Inflammatory macrophage treated with lipopolysaccharide for 1 hour (primary cell): ENCODE results near the gene ARMC9.
A peak's percentile ranks its signal among the peaks of the same experiment; 100 is the strongest.
"Not testable (repeated sequence)": the region's sequence is repeated elsewhere in the genome, so short reads cannot be mapped to it uniquely, and the experiment has no call there.

Experiments used
- DNase-seq, 2 donors: peaks; one replicate each; pipeline ENCODE4 v3.0.0-alpha.2; 2020 to 2022

The ARMC9 gene, protein sequence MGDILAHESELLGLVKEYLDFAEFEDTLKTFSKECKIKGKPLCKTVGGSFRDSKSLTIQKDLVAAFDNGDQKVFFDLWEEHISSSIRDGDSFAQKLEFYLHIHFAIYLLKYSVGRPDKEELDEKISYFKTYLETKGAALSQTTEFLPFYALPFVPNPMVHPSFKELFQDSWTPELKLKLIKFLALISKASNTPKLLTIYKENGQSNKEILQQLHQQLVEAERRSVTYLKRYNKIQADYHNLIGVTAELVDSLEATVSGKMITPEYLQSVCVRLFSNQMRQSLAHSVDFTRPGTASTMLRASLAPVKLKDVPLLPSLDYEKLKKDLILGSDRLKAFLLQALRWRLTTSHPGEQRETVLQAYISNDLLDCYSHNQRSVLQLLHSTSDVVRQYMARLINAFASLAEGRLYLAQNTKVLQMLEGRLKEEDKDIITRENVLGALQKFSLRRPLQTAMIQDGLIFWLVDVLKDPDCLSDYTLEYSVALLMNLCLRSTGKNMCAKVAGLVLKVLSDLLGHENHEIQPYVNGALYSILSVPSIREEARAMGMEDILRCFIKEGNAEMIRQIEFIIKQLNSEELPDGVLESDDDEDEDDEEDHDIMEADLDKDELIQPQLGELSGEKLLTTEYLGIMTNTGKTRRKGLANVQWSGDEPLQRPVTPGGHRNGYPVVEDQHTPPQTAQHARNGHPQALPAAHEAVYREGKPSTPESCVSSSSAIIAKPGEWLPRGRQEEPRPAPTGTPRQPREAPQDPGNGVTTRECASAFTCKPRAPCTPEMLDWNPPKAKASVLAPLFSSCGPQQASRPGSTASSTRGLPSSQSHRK

DNA sequence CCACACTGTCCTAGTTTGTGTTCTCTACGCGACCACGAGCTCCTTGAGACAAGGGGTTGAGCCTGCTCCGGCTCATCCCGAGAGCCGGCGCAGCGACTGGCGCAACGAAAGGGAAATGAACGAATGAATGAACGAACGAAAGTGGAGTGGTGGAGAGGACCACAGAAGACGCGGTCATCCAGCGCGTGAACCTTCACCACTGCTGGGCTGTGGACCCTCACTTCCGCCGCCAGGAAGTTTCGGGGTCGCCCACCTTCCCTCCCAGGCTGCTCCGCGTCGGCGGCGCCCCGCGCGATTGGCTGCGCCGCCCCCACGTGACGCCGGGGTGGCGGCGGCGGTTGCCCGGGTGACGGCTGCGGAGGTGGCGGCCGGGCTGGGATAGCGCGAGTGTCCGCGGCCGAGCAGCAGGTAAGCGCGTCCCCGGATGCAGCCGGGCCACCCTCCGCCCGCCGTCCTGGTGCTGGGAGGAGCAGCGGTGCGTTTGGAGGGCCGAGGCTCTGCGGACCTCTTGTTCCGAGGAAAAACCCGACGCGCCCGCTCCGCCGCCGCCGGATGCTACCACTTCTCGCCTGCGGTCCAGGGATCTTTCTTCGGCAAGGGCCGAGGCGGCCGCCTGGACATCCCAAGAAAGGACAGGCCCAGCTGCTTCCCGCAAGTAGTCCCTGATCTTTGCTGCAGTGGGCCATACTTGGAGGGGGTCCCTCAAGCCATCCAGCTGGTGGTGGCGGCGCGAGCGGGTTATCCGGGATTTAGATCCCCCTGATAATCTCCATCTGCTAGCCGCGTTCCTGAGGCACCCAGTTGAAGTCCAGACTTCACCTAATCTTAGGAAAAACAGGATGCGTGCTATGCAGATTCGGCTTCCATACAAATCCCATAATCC lies at the start of gene ARMC9:
ARMC9 (plus strand) TSS at position 341 of the 883 bp plus-strand sequence. CDS start 7,608 bp downstream, outside the sequence.
- peak; percentile 65 to 75 for DNase-seq

DNA sequence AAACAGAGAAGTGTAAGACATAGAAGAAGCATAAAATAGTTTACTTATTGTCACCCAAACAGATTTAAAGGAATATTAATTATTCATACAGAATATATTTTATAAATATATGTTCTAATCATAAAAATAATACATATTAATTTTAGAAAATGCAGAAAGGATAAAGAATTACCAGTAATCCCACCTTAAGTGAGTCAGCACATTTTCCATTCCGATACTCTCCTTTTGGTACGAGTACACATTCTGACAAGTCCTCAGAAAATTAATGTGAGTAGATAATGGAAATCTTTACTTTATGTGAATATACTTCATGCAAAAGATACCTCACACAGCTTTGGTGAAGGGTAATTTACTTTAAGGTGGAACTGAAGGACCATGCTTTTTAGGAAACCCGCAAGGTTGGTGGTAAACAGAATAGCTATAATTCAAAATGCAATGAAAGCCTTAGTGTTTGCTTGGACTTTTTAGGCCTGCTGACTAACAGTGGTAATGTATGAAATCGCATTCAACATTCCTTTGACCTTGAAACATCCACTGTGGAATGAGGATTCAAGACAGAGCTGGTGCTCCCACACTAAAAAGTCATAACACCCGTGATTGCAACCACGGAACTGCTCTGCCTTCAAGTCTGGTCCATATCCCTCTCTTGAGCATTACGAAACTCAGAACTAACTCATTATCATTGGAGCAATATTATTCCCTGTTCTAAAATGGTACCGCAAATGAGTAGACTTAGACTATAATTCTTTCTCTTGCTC lies 45.5 kb upstream of the ARMC9 start:
- no peak for DNase-seq

DNA sequence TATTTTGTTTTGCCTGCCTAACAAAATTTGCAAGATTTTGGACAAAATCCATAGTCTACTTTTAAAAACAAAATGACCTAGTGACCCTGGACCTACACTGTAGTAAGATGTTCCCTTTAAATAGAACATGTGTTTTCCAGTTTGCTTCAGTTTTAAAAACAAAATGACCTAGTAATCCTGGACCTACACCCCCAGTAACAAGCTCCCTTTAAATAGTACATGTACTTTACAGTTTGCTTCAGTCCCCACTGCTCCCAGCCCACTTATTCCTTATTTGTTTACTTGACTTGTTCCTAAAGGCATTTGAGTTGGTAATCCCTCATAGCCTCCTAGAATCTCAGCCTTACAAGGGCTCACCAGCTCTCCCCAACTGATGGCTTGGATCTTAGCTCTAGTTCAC lies 39.1 kb upstream of the ARMC9 start:
- peak in 1 of 2 donors; percentile 22 for DNase-seq

DNA sequence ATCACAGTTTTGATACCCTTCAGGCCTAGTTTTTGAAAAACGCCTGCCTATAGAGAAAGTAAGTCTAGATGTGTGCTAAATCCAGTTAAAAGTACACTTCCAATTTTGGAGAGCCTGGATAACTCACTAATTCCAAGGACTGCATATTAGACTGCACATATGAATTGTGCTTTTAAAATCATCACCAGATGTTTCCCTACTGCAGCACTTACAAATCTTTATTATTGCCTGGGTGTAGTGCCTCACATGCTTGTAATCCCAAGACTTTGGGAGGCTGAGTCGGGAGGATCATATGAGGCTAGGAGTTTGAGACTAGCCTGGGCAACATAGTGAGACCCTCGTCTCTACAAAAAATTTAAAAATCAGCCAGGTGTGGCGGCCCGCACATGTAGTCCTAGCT lies 37.7 kb upstream of the ARMC9 start:
- no peak for DNase-seq

DNA sequence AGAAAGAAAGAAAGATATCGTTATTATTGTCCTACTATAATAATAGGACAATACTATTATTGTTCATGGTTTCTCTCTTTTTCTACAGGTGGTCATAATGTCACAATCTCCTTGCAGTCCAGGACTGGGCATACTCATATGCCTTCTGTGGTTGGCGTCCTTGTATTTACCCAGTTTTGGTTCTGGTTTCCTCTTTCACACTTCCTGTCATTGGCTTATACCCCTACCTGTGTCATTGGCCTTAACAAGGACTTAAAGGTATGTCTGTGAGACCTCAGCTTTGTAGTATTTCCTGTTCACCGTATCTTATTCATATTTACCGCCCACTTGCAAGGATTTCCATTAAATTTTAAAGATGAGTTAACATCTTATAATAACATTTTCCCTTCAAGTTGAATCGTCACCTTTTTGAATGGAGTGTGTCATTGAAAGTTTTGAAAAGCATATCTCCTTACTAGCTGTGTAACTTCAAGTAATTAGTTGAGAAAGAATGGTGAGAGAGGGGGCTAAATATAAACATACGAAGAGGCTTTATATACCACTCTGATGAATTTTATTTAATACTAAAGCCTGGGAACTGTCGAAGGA lies 37.1 kb upstream of the ARMC9 start:
- no peak for DNase-seq

DNA sequence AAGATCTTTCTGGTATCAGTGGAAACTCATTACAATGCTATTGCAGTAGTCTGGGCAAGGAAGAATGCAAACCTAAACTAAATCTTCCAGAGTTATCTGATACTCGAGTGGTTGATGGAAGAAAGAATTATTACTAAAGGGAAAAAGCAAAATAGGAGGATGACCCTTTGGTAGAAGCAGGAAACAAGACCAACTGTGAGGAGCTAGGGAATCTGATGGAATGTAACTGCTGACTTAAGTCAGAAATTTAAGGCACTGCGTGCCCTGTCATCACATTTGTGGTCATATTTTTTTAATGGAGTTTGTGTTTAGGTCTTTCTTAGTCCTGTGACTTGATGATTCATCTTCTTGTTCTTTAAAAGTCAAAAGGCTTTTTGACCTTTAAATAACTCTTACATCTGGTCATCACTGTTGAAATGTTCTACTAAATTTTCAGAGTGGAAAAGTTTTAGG lies 36.5 kb upstream of the ARMC9 start:
- DNase-seq = peak in 1 of 2 donors; percentile 87

DNA sequence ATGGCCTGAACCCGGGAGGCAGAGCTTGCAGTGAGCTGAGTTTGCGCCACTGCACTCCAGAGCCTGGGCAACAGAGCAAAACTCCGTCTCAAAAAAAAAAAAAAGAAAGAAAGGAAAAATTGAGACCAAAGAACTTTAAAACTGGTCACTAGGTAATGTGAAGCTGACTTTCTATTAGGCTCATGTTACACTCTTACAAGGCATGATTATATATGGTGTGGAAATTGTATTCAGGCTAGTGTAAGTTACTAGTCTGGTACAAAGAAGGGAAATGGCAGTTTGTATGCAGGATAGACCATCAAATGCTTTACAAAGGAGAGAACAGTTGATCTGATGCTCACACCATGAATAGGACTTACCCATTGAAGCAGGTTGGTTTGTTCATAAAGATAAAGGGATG lies 35.4 kb upstream of the ARMC9 start:
- no peak for DNase-seq

DNA sequence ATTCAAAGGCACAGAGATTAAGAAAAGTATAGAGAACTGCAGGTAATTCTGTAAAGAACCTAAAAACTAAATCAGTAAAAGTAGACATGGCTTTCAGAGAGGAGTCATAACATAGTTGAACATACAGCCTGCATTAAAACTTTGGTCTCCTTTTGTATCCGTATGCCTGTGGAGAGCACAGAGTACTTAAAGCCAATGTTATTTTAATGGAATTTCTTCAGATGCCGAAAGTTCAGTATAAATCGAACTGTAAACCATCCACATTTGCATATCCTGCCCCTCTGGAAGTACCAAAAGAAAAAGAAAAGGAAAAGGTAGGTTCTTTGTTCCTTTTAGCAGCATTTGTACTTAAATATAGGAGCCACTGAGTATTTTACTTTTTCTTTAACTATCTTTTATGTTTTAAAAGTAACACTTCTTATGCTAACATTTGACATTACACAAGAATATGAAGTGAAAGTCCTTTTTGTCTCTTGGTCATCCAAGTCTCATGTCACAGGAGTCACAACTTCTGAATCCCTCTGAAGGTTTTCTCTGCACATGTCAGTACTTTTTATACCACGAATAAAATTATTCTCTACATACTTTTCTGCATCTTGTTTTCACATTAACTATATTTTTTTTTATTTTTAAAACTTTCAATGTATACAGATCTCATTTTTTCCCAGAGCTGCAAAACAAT lies 34.9 kb upstream of the ARMC9 start:
- peak in 1 of 2 donors; percentile 58 for DNase-seq

DNA sequence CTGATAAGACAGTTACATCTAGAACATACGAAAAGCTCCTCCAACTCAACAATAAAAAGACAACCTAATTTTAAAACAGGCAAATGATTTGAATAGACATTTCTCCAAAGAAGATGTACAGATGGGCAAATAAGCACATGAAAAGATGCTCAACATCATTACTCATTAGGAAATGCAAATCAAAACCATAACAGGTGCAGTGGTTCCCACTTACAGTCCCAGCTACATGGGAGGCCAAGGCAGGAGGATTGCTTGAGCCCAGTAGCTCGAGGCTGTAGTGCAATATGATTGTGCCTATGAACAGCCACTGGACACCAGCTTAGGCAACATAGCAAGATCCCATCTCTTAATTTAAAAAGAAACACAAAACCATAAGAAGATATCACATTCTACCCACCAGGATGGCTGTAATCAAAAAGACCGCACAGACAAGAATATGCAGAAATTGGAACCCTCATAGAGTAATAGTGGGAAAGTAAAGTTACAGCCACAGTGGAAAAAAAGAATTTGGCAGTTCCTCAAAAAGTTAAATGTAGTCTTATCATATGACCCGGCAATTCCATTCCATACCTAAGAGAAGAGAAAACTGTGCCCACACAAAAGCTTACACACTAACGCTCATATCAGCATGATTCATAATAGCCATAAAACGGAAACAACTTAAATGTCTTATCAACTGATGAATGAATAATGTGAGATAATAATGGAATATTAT lies 30.5 kb upstream of the ARMC9 start:
- DNase-seq = peak; percentile 64 to 91

DNA sequence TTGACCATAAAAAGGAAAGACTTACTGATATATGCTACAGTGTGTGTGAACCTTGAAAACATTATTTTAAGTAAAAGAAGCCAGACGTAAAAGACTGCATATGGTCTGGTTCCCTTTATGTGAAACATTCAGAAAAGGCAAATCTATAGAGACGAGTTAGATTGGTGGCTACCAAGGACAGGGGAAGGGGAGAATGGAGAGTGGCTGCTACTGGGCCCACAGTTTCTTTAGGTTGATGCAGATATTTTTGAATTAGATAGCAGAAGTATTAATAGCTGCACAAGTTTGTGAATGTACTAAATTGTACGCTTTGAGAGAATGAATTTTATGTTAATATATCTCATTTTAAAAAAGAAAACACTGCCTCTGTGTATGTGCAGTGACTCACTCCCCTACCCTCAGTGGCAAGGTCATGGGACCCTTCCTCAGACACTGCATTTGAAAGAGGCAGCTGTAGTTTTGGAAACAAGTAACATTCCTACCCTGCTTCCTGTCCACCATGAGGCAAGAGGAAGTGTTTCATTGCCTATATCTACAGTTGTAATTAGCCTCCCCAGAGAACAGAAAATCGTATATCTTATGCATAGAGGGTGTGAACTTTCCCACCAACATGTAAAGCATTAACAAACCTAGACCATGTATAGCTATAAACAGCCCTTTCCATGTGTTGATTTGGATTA lies 29.8 kb upstream of the ARMC9 start:
- DNase-seq = peak in 1 of 2 donors; percentile 63

DNA sequence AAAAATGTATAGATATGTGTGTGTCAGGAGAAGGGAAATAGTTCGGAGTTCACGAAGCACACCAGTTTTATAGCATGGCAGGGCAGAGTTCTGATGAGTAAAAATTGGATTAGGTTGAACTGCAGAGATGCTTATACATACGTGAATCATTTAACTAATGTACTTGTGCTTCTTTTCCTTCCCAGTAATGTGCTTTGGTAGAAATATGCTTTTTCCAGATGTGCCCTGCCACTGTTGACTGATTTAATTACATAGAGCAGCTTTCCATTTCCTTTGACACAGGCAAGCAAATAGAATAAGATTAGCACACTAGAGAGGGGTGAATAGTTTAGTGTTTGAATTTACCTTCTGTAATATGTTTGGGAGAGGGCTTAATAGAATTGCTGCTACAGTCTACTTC lies 28.9 kb upstream of the ARMC9 start:
- no peak for DNase-seq

DNA sequence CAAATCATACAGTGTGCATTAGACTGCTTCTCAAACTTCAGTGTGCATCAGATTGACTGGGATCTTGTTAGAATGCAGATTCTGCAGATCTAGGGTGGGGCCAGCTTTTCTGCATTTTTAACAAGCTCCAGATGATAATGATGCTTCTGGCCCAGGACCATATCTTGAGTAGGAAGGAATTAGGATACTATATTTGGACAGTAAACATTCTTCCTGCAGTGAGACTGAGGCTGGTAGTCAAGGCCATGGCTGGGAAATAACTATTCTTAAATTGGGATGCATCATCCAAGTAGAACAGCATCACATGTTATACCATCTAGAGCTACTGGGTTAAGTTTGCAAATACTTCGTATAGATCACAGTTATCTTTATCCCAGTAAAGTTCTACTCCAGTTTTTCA lies 28.4 kb upstream of the ARMC9 start:
- DNase-seq = no peak

DNA sequence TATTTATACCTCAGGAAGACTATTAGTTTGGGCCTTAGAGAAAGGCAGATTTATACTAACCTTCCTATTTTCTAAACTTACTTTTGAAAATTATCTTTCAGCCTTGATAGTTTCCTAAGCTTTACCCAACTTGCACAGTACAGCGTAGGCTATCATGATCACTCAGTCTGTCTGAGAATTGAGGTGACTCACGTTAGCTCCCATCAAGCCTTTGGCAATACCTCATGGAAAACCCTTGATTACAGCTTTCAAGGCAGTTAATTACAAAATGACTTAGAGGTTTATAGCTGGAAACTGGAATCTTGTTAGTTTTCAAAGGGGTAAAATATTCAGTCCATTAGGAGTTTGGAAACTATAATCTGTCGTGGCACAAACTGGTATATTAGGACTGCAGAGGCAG lies 26.4 kb upstream of the ARMC9 start:
- peak; percentile 63 to 85 for DNase-seq

DNA sequence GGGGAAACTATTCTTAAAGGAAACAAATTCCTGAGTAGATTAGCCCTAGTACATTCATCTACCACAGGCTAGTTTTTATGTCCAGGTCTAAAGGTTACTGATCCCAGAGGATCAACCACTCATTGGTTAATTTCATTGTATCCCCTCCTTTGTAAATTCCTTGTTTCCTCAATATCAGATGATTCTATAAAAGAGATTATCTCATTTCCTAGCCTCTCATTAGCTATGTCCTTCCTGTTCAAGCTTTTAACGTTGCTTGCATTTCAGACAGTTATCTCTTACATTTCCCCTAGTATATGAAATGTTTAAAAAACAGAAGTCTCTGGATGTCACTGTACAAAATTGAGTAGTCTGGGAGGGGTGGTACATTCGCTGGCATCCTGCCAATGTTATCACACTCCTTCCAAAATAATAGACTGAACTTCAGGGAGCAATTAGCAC lies 24.2 kb upstream of the ARMC9 start:
- DNase-seq = peak in 1 of 2 donors; percentile 61

DNA sequence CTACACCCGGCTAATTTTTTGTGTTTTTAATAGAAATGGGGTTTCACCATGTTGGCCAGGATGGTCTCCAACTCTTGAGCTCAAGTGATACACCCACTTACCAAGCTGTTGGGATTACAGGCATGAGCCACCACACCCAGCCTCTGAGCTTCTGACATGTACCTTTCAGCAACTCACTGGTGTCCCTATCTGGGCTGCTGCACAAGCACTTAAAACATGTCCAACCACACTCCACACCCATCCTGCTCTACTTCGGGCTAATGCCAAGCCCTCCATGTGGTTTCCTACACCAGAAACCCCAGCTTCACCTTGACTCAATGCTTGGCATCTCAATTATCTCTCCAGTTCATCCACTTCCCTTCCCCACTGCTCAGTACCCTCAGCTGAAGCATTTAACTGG lies 22.4 kb upstream of the ARMC9 start:
- DNase-seq = no peak

DNA sequence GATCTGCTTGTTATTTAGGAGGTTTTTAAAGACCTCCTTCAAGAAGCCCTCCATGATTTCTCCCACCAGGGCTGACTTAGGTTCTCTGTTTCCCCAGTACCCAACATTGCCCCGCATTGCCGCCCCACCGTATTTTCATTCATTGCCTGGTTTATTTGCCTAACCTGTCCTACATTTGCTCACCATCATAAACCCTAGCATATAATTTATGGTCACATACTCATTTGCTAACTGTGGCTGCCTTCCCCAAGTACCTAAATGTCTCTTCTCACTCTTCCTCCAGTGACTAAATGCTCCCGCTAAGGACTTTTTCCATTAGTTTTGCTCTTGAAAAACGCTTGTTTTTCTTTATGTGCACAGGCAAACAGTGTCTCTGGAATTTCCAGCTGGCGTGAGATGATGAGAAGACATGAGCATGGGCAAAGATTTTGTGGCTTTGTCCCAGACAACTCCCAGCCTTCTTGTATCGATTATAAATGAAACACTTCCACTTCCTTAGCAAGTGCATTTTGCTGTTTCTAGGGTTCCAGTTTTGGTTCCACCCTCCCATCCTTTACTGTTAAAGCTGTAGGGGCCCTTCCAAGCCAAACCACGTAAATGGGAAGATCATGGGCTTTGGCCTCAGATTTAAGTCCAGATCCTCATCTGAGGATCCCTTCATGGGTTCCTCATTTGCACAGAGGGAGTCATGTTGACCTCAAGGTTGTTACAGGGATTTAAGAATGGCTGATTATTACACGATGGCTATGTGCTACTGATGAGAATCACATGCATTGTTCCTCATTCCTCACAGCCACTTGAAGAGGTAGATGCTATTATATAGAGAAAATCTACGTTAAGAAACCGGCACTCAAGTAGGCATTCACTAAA lies 21.0 kb upstream of the ARMC9 start:
- DNase-seq = peak in 1 of 2 donors; percentile 57

DNA sequence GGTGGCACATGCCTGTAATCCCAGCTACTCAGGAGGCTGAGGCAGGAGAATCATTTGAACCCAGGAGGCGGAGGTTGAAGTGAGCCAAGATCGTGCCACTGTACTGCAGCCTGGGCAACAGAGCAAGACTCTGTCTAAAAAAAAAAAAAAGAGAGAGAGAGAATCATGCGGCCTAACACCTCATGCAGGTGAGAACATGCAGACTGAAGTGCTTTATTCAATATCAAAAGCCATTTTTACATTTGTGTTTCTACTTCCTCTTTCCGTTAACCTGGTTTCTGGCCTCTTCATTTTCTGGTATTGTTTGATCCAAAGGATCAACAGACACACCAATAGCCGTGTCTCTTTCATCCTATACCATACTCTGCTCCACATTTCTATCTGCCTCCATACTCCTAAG lies 19.6 kb upstream of the ARMC9 start:
- not testable (repeated sequence) for DNase-seq

DNA sequence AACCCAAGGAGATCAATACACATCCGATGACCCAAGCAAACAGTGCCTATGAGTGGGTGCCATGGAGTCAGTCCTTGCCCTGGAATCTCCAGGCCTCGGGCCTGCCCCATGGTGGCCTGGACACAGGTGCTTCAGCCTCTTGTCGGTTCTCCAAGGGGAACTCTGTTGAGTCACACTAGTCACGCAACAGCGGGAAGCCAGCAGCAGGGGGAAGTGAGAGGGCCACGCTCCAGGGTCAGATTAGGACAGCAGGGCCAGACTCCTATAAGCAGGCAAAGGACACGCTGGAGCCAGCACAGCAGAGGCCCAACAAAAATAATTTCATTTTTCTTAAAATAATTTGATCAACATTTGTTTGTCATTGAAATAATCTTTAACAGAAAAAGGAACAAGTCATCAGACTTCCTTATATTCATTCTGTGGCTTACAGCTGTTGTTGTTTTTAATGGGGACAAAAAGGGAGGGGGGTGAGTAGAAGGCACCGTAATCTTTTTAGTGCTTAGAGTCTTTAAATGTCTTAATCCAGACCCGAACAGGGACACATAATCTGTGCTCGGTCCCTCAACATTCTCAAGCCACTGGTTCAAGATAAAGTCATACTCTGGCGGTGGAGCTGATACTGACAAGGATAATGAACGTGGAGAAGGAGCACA lies 16.4 kb upstream of the ARMC9 start:
- peak; percentile 92 to 100 for DNase-seq
